Heart left ventricle (tissue), 16 donors: ENCODE results near the gene FBXO31. TPM values are rescaled to one million over a fixed set of nuclear protein-coding genes. Genes with fewer than 3 reads are reported as not detected.
A peak's percentile ranks its signal among the peaks of the same experiment; 100 is the strongest.

ENCODE experiments used
- ATAC-seq, 4 donors: fragments of 200-7000 bp; cut with Tn5 transposase; one replicate each; pipeline ENCODE4 v1.9.1; 2020 to 2022; ENCODE audit warnings: moderate library complexity in 4 of 4, mild to moderate bottlenecking in 3 of 4, moderate number of reproducible peaks in 1 of 4
- DNase-seq, 5 donors: peaks; one replicate each; pipeline ENCODE4 v3.0.0-alpha.2; 2020
- H3K27ac ChIP-seq, 12 donors: fragments of 200-600 bp; sonication (generic) in 4 of 12; one replicate each; pipeline versions ENCODE4 v1.5.0 to v1.8.0; 2016 to 2022; ENCODE audit warnings: mild to moderate bottlenecking in 2 of 12
- H3K27me3 ChIP-seq, 9 donors: fragments of 200-600 bp; sonication (generic) in 2 of 9; one replicate each; pipeline versions ENCODE4 v1.5.1 to v1.8.0; 2016 to 2022; ENCODE audit warnings: mild to moderate bottlenecking in 3 of 9
- H3K36me3 ChIP-seq, 9 donors: fragments of 200-600 bp; sonication (generic) in 2 of 9; one replicate each; pipeline versions ENCODE4 v1.5.0 to v1.8.0; 2018 to 2022; ENCODE audit warnings: mild to moderate bottlenecking in 2 of 9
- H3K4me1 ChIP-seq, 12 donors: fragments of 200-600 bp; sonication (generic) in 4 of 12; one replicate each; pipeline versions ENCODE4 v1.5.0 to v1.8.0; 2016 to 2022; ENCODE audit warnings: mild to moderate bottlenecking in 3 of 12
- H3K4me3 ChIP-seq, 12 donors: fragments of 200-600 bp; sonication (generic) in 4 of 12; one replicate each; pipeline versions ENCODE4 v1.5.0 to v1.8.0; 2017 to 2022; ENCODE audit warnings: mild to moderate bottlenecking in 9 of 12, moderate library complexity in 4 of 12
- H3K9me3 ChIP-seq, 12 donors: fragments of 200-600 bp; sonication (generic) in 4 of 12; one replicate each; pipeline versions ENCODE4 v1.5.0 to v1.8.0; 2016 to 2022; ENCODE audit warnings: mild to moderate bottlenecking in 1 of 12
- CTCF ChIP-seq, 12 donors: fragments of 200-600 bp; sonication (generic) in 4 of 12; IDR thresholded peaks; one replicate each; pipeline versions ENCODE4 v1.5.0 to v1.8.0; 2018 to 2022; ENCODE audit warnings: antibody characterized with exemption in 12 of 12, mild to moderate bottlenecking in 5 of 12
- POLR2A ChIP-seq, 2 donors: fragments of 450-650 bp; IDR thresholded peaks; one replicate each; pipeline ENCODE4 v1.6.1; 2017; ENCODE audit warnings: antibody characterized with exemption in 2 of 2, mild to moderate bottlenecking in 2 of 2, moderate library complexity in 2 of 2
- WGBS, 4 donors: extraction: QIAGEN DNeasy Blood & Tissue Kit in 2 of 4; methylation state at CpG; one replicate each; pipeline versions ENCODE4 v1.1.5 to v1.1.7; 2013 to 2018; 5-methylcytosine and 5-hydroxymethylcytosine counted together
- intact Hi-C, 10 donors: fragments of 100-400 bp; cut with DNase I; formaldehyde crosslinking; loops; one replicate each; pipeline versions ENCODE4 v1.11.1 to v1.14.2; 2022
- polyA plus RNA-seq, 2 donors: library from polyadenylated mRNA; stranded (reverse); fragments of 200-250 nt; gene quantifications; one replicate each; pipeline ENCODE4 v1.2.3, GENCODE V29; 2013
- total RNA-seq, 9 donors: library from RNA; depleted of rRNA in 2 of 9; stranded (reverse); fragments of >200 nt in 2 of 9; fragmentation: NEBNext Ultra II Directional in 3 of 9; extraction: Animal tissue kit (Norgen Biotek cat#: 25700) in 3 of 9; gene quantifications; one replicate each; pipeline versions ENCODE4 v1.1.0 to v1.2.4, GENCODE V29; 2016 to 2023
- donor health status: ischemic (EF 13 %, LVEDD 7.1; RV severe dilation, severe dysfunction).
- donor health status: healthy with polysubstance abuse.
- donor health status: DM: no; HTN: yes; CAD: no.
- donor health status: DM: no; HTN: no; CAD: no.
- donor health status: ischemic (EF 25% LVEDD 6.9; RV normal size, moderate dysfunction).
- donor health status: ischemic (EF 25% LVEDD 5.7; RV mildly dilated, moderate dysfunction).
- donor health status: healthy.
- donor health status: DM: yes; HTN: yes; CAD: no.
- donor health status: ischemic (EF 35%, LVEDD 5.7; RV mildly dilated, moderate dysfunction).
- donor health status: nonischemic (EF 11% LVEDD 7.7; RV severe dilation, severe dysfunction).
- donor health status: DM: yes; HTN: yes; CAD: no.
- donor health status: PGD.
- donor health status: ischemic (EF 29% LVEDD 5.4; RV normal size, mild dysfunction).
- donor health status: nonischemic (EF 23%, LVEDD 6.1; RV moderate dilation, normal function).

The FBXO31 gene
- total and polyA plus RNA-seq, 11 donors, result 20.0 to 130 (median 63.1) TPM

GRCh38 chr16:87395181-87395842 lies 11.7 kb upstream of the FBXO31 start:
- DNase-seq (no peak), ATAC-seq (no peak)
- Histone ChIP-seq H3K4me1 (peaks cover 11 to 47% (median 29%) of the 10 kb centered on the region in 12 donors), H3K27ac (no peak overlapping the region), H3K36me3 (peaks cover 0 to 21% (median 17%) of the 10 kb centered on the region in 9 donors), H3K27me3 (no peaks in the 10 kb centered on the region), H3K4me3 (no peak overlapping the region), H3K9me3 (no peaks in the 10 kb centered on the region)
- WGBS, 4 donors, result 61 to 72% (median 67%) methylated on average over 7 of the region's 7 CpGs
- no peak for TF ChIP-seq POLR2A (IDR thresholded peaks at IDR 0.05)
- TF ChIP-seq CTCF (IDR thresholded peaks at IDR 0.05), result no peak
- intact Hi-C loops, result loop anchor here in 5 of 10 donors (10.0 kb wide), 3 partner anchors 239 to 831 kb away; partner anchors contain the start of genes KLHDC4 (in 3 of the 5) and FOXC2 (in 1 of the 5)

GRCh38 chr16:87393680-87394055 lies 10.1 kb upstream of the FBXO31 start:
- H3K27ac ChIP-seq, result peak overlapping the region in 6 of 12 donors; percentile 69 to 100 (median 100)
- no peaks in the 10 kb centered on the region for H3K27me3 ChIP-seq
- WGBS, 4 donors, result 75 to 85% (median 79%) methylated on average over 6 of the region's 6 CpGs
- ATAC-seq, result no peak
- H3K9me3 ChIP-seq, result no peaks in the 10 kb centered on the region
- intact Hi-C loops, result loop anchor here in 8 of 10 donors (2.0 to 10.0 kb wide), 10 partner anchors 76 to 829 kb away; partner anchors contain the start of genes C16orf95 (in 5 of the 8), KLHDC4 (in 5 of the 8) and FOXC2 (in 1 of the 8)
- TF ChIP-seq POLR2A (IDR thresholded peaks at IDR 0.05) (no peak), CTCF (IDR thresholded peaks at IDR 0.05) (no peak)
- H3K36me3 ChIP-seq, result peaks cover 0 to 6% (median 2%) of the 10 kb centered on the region in 9 donors
- DNase-seq, result no peak
- H3K4me1 ChIP-seq, result peaks cover 15 to 54% (median 35%) of the 10 kb centered on the region in 12 donors
- peak overlapping the region in 10 of 12 donors; percentile 61 to 92 (median 84) for H3K4me3 ChIP-seq

DNA sequence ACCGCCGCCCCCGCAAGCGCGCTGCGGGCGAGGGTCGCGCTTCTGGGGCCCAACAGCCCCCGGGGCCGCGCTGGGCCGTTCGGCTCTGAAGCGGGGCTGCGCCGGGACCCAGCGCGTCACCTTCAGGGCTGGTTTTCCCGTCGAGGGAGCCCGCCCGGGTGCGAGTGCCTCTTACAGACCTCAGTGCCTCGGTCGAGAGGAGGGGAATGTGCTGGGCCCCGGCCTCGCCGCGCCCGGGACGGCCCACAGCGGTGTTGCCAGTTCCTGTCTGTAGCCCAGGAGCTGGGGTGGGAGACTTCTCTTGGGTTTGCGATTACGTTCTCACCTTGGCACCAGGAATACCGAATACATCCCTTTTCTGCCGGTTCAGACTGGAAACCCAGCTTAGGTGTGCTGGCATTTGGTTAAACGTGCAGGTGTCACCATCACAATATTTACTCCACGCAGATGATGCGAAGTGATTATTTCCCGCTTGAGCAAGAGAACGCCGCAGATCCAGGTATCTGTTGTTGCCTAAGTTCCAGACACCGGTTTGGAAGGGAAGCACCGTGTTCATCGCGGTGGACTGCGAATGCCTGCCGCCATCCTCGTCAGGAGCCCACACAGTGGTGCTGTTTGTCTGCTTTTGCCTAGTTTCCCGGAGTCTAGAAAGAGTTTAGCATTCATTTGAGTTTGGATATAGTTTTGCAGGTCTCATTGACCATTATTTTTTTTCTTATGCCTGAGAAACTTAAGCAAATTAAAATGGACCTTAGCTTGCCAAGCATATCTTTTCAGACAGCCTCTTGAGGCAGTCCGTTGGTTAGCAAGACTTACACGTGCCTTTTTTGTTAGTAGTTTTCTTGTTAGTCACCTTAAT lies 9.5 kb upstream of the FBXO31 start:
- TF ChIP-seq POLR2A (IDR thresholded peaks at IDR 0.05) (no peak), CTCF (IDR thresholded peaks at IDR 0.05) (peak in 10 of 12 donors; percentile 21 to 65 (median 38))
- DNase-seq (peak in 3 of 5 donors; percentile 47 to 75 (median 55)), ATAC-seq (no peak)
- Histone ChIP-seq H3K4me3 (peak overlapping the region; percentile 45 to 92 (median 80)), H3K9me3 (no peaks in the 10 kb centered on the region), H3K27ac (peak overlapping the region; percentile 69 to 100 (median 100)), H3K27me3 (no peaks in the 10 kb centered on the region), H3K4me1 (peaks cover 17 to 54% (median 37%) of the 10 kb centered on the region in 12 donors), H3K36me3 (no peaks in the 10 kb centered on the region)
- intact Hi-C loops, result loop anchor here in 8 of 10 donors (1.0 to 10.0 kb wide), 11 partner anchors 76 to 828 kb away; partner anchors contain the start of genes C16orf95 (in 6 of the 8), KLHDC4 (in 5 of the 8) and FOXC2 (in 1 of the 8)
- WGBS, 4 donors, result 1 to 2% (median 2%) methylated on average over 26 to 53 of the region's 53 CpGs
